K562 (cell line): Measurements from ENCODE around the gene GOLGA8T.
"Not testable (repeated sequence)": the region's sequence is repeated elsewhere in the genome, so short reads cannot be mapped to it uniquely, and the experiment has no call there.

Experiments used
- BCOR ChIP-seq: fragments of 450-650 bp; IDR thresholded peaks from 2 replicates; pipeline ENCODE4 v1.6.1; 2016
- CBX2 ChIP-seq: fragments of 200-600 bp; sonication (generic); IDR thresholded peaks from one replicate; pipeline ENCODE4 v1.6.1; 2012; ENCODE audit warnings: mild to moderate bottlenecking, low read length, inconsistent platforms; ENCODE audit not compliant: insufficient read depth, poor library complexity, severe bottlenecking
- CTCF ChIP-seq, 3 experiments: IDR thresholded peaks in 2 of 3; conservative IDR thresholded peaks in 1 of 3; 2 replicates each; pipeline ENCODE4 v1.5.1; 2011 to 2012; ENCODE audit warnings: low read length in 3 of 3, mild to moderate bottlenecking in 3 of 3, control low read depth in 2 of 3, improper control_type of control experiment in 1 of 3, inconsistent platforms in 1 of 3, low read depth in 1 of 3, mixed read lengths in 1 of 3, moderate library complexity in 1 of 3; ENCODE audit not compliant: insufficient read depth in 2 of 3
- HDAC6 ChIP-seq: IDR thresholded peaks from 2 replicates; pipeline ENCODE4 v1.6.1; 2012; ENCODE audit warnings: low read depth, mild to moderate bottlenecking, control low read depth, inconsistent platforms, low read length, moderate library complexity
- JUNB ChIP-seq: fragments of 450-650 bp; formaldehyde crosslinking; conservative IDR thresholded peaks from 2 replicates; pipeline ENCODE4 v1.4.0; 2020; ENCODE audit warnings: mild to moderate bottlenecking
- MEF2A ChIP-seq: IDR thresholded peaks from 2 replicates; pipeline ENCODE4 v1.6.1; 2011; ENCODE audit warnings: low read depth, mild to moderate bottlenecking, low read length, moderate library complexity; ENCODE audit not compliant: control insufficient read depth
- MYC ChIP-seq, 2 experiments: fragments of 250-450 bp in 1 of 2; sonication (Bioruptor Pico) in 1 of 2; IDR thresholded peaks; 2 replicates each; pipeline versions ENCODE4 v1.5.1 to v1.6.1; 2012 to 2021; ENCODE audit warnings: low read depth in 2 of 2, borderline replicate concordance in 1 of 2, improper control_type of control experiment in 1 of 2, low read length in 1 of 2, mild to moderate bottlenecking in 1 of 2, moderate library complexity in 1 of 2
- NFRKB ChIP-seq: fragments of 450-650 bp; IDR thresholded peaks from 2 replicates; pipeline ENCODE4 v1.6.1; 2016; ENCODE audit warnings: low read depth
- PRDM10 ChIP-seq: fragments of 450-650 bp; IDR thresholded peaks from 2 replicates; pipeline ENCODE4 v1.6.1; 2018; ENCODE audit not compliant: partially characterized antibody
- RAD51 ChIP-seq: fragments of 450-650 bp; IDR thresholded peaks from 2 replicates; pipeline ENCODE4 v1.7.1; 2016; ENCODE audit warnings: low read depth, mild to moderate bottlenecking, borderline replicate concordance
- ZBTB49 ChIP-seq: sonication (generic); formaldehyde crosslinking; IDR thresholded peaks from 2 replicates; pipeline ENCODE4 v1.8.0; 2022; ENCODE audit warnings: missing genetic modification reagents, mild to moderate bottlenecking, borderline replicate concordance
- ZMIZ1 ChIP-seq, 2 experiments: fragments of 150-350 bp in 1 of 2; IDR thresholded peaks; 2 replicates each; pipeline ENCODE4 v1.6.1; 2012 to 2016; ENCODE audit warnings: low read depth in 2 of 2, low read length in 2 of 2, mild to moderate bottlenecking in 1 of 2, moderate library complexity in 1 of 2
- ZNF589 ChIP-seq: fragments of 200-800 bp; sonication (Bioruptor generic); IDR thresholded peaks from 2 replicates; pipeline ENCODE4 v1.6.1; 2016; ENCODE audit warnings: low read depth, missing genetic modification characterization, missing compliant biosample characterization

GRCh38 chr15:30143246-30143645 is 8.4 kb downstream of the GOLGA8T start:
- not testable (repeated sequence) for TF ChIP-seq ZNF589 (CRISPR knock-in tag); MYC (IDR thresholded peaks at IDR 0.05; ENCODE audit: low read depth, low read length); MYC (CRISPR knock-in tag; IDR thresholded peaks at IDR 0.05; ENCODE audit: borderline replicate concordance, low read depth); HDAC6; MEF2A; CTCF (IDR thresholded peaks at IDR 0.05 in 2 of 3, conservative IDR thresholded peaks at IDR 0.05 in 1 of 3; ENCODE audit: insufficient read depth in 2 of 3, low read depth in 1 of 3, low read length in 3 of 3); JUNB (CRISPR knock-in tag); ZBTB49; ZMIZ1 (IDR thresholded peaks at IDR 0.05; ENCODE audit: low read depth in 2 of 2, low read length in 2 of 2); CBX2; BCOR; PRDM10; RAD51; NFRKB
